Endothelial cell of umbilical vein (primary cell): ENCODE data around the gene ADAMTS17. TPM values are rescaled to one million over a fixed set of nuclear protein-coding genes. Genes with fewer than 3 reads are reported as not detected.

ENCODE experiments used
- BruUV-seq: library from RNA; stranded (reverse); fragments of 400-500 nt; replicated peaks from 2 replicates; lab custom pipeline; 2021; lab: Mats Ljungman, UMichigan
- CTCF ChIA-PET: fragments of 300-600, 350-600 bp; sonication (Branson Sonifier 250); formaldehyde crosslinking; loops from one replicate; lab custom pipeline; 2021; ENCODE audit warnings: antibody characterized with exemption, inconsistent platforms; lab: Charles Lee
- POLR2A ChIA-PET: fragments of 300-600, 350-600 bp; sonication (Branson Sonifier 250); formaldehyde crosslinking; loops from one replicate; lab custom pipeline; 2021; ENCODE audit warnings: antibody characterized with exemption, inconsistent platforms; lab: Charles Lee
- DNase-seq: peaks from one replicate; pipeline ENCODE4 v3.0.0-alpha.2; 2011; ENCODE audit warnings: low read depth, low spot score
- FAIRE-seq: peaks from 2 replicates; lab custom pipeline; 2011; peaks lifted over from hg19 to GRCh38; lab: Jason Lieb, UNC
- H2AFZ ChIP-seq: 2 replicates; pipeline ENCODE4 v1.6.0; 2012; ENCODE audit warnings: low read depth, low read length, control low read depth, inconsistent platforms
- H3K27ac ChIP-seq: 2 replicates; pipeline ENCODE4 v1.5.1; 2011; ENCODE audit warnings: low read depth, mild to moderate bottlenecking, control low read depth, low read length, moderate library complexity; ENCODE audit not compliant: insufficient read depth
- H3K27me3 ChIP-seq, 2 experiments: 2 replicates each; pipeline versions ENCODE4 v1.6.0 to v1.6.1; 2011; ENCODE audit warnings: low read length in 2 of 2, mixed read lengths in 1 of 2; ENCODE audit not compliant: control insufficient read depth in 2 of 2, insufficient read depth in 2 of 2
- H3K36me3 ChIP-seq, 2 experiments: 2 replicates in 1 of 2; 3 replicates in 1 of 2; pipeline ENCODE4 v1.5.1; 2011; ENCODE audit warnings: low read length in 2 of 2, mild to moderate bottlenecking in 1 of 2, moderate library complexity in 1 of 2; ENCODE audit not compliant: control insufficient read depth in 2 of 2, insufficient read depth in 2 of 2; ENCODE audit errors: extremely low read depth in 1 of 2
- H3K4me1 ChIP-seq: 3 replicates; pipeline ENCODE4 v1.5.1; 2011; ENCODE audit warnings: mild to moderate bottlenecking, low read length; ENCODE audit not compliant: control insufficient read depth, insufficient read depth; ENCODE audit errors: extremely low read depth
- H3K4me2 ChIP-seq: 2 replicates; pipeline ENCODE4 v1.6.1; 2011; ENCODE audit warnings: low read length, control low read depth, mixed read lengths; ENCODE audit not compliant: insufficient read depth
- H3K4me3 ChIP-seq, 3 experiments: fragments of 200-600 bp in 1 of 3; sonication (generic), shearing (Covaris generic) in 1 of 3; replicated peaks in 1 of 3; 2 replicates each; pipeline ENCODE4 v1.5.1; 2011 to 2016; ENCODE audit warnings: control low read depth in 3 of 3, low read length in 3 of 3, mild to moderate bottlenecking in 2 of 3, inconsistent platforms in 1 of 3, low read depth in 1 of 3, moderate library complexity in 1 of 3; ENCODE audit not compliant: insufficient read depth in 1 of 3
- H3K79me2 ChIP-seq: 2 replicates; pipeline ENCODE4 v1.6.0; 2012; ENCODE audit warnings: low read length, inconsistent platforms; ENCODE audit not compliant: control insufficient read depth, insufficient read depth
- H3K9ac ChIP-seq: replicated peaks from 2 replicates; pipeline ENCODE3; 2011; ENCODE audit warnings: low read length, control low read depth; ENCODE audit not compliant: insufficient read depth; ENCODE audit errors: extremely low read depth
- H3K9me1 ChIP-seq: replicated peaks from 3 replicates; pipeline ENCODE4 v1.6.0; 2011; ENCODE audit warnings: mild to moderate bottlenecking, low read length; ENCODE audit not compliant: control insufficient read depth, insufficient read depth; ENCODE audit errors: extremely low read depth
- H3K9me3 ChIP-seq: replicated peaks from 2 replicates; pipeline ENCODE4 v1.5.1; 2012; ENCODE audit warnings: low read length, inconsistent platforms; ENCODE audit not compliant: control insufficient read depth, insufficient read depth
- H4K20me1 ChIP-seq: replicated peaks from 2 replicates; pipeline ENCODE3; 2011; ENCODE audit warnings: mild to moderate bottlenecking, low read length; ENCODE audit not compliant: control insufficient read depth, insufficient read depth; ENCODE audit errors: extremely low read depth
- CTCF ChIP-seq, 2 donors: IDR thresholded peaks; 1 replicate in 1 of 2; 2 replicates in 1 of 2; pipeline ENCODE4 v1.5.1; 2011; ENCODE audit warnings: low read length in 2 of 2, mild to moderate bottlenecking in 2 of 2, moderate library complexity in 2 of 2, control low read depth in 1 of 2, inconsistent platforms in 1 of 2, low read depth in 1 of 2; ENCODE audit not compliant: insufficient read depth in 1 of 2; ENCODE audit errors: extremely low read depth in 1 of 2
- EZH2 ChIP-seq: IDR thresholded peaks from 2 replicates; pipeline ENCODE4 v1.6.1; 2012; ENCODE audit warnings: borderline replicate concordance, low read depth, mild to moderate bottlenecking, moderate library complexity, low read length, inconsistent platforms; ENCODE audit not compliant: severe bottlenecking
- FOS ChIP-seq: IDR thresholded peaks from 2 replicates; pipeline ENCODE4 v1.6.1; 2011; ENCODE audit warnings: mild to moderate bottlenecking, low read length, moderate library complexity, borderline replicate concordance; ENCODE audit not compliant: insufficient read depth
- GATA2 ChIP-seq: IDR thresholded peaks from 2 replicates; pipeline ENCODE4 v1.7.0; 2011; ENCODE audit warnings: low read depth, mild to moderate bottlenecking, moderate library complexity, mixed read lengths, low read length; ENCODE audit not compliant: insufficient read length, insufficient read depth
- JUN ChIP-seq: IDR thresholded peaks from 2 replicates; pipeline ENCODE4 v1.6.1; 2011; ENCODE audit warnings: borderline replicate concordance, low read depth; ENCODE audit not compliant: insufficient read length, insufficient read depth
- MAX ChIP-seq: IDR thresholded peaks from 2 replicates; pipeline ENCODE4 v1.6.1; 2011; ENCODE audit not compliant: insufficient read depth, insufficient read length
- MYC ChIP-seq: IDR thresholded peaks from one replicate; pipeline ENCODE4 v1.6.1; 2011; ENCODE audit warnings: mild to moderate bottlenecking, low read depth, low read length
- POLR2A ChIP-seq: IDR thresholded peaks from 2 replicates; pipeline ENCODE4 v1.6.1; 2012; ENCODE audit warnings: low read depth, mild to moderate bottlenecking, control low read depth, low read length
- POLR2AphosphoS5 ChIP-seq: IDR thresholded peaks from 2 replicates; pipeline ENCODE4 v1.6.1; 2012; ENCODE audit warnings: low read depth, mild to moderate bottlenecking, control low read depth, low read length, moderate library complexity; ENCODE audit not compliant: insufficient read depth
- dilution Hi-C: fragments of 300-500 bp; cut with MboI; formaldehyde crosslinking; loops from one replicate; pipeline ENCODE4 v1.15.0; 2019; ENCODE audit warnings: low sequenced_read_pairs; ENCODE audit not compliant: extremely low pct_ligation_motif_present
- intact Hi-C: fragments of 100-400 bp; cut with micrococcal nuclease; formaldehyde crosslinking; loops from one replicate; pipeline ENCODE4 v1.10.0; 2022
- polyA plus RNA-seq, 4 experiments: library from polyadenylated mRNA; depleted of rRNA in 3 of 4; stranded (reverse) in 3 of 4; unstranded in 1 of 4; fragments of >200 nt; gene quantifications; 2 replicates each; pipeline versions ENCODE4 v1.2.1 to v1.2.3, GENCODE V29; 2011 to 2012; ENCODE audit warnings: missing spikeins in 1 of 4
- total RNA-seq: library from RNA; stranded (reverse); gene quantifications from 2 replicates; pipeline ENCODE4 v1.2.3, GENCODE V29; 2021

Gene ADAMTS17
- total and polyA plus RNA-seq, 2 donors (not counting 3 experiments of a cell fraction or from before 2014, with no cell fraction given) = 0.12 TPM; not detected in 1

GRCh38 chr15:99944131-99944530 lies 397.6 kb downstream of the ADAMTS17 start:
- dilution Hi-C loops = no loop called here
- POLR2A ChIA-PET = no interaction called here
- no peak overlapping the region for H3K4me3 ChIP-seq
- H3K4me2 ChIP-seq = no peak overlapping the region
- DNase-seq (no peak), FAIRE-seq (no peak)
- no peaks in the 10 kb centered on the region for H3K9me1 ChIP-seq
- H3K9ac ChIP-seq = no peak overlapping the region
- BruUV-seq = no TSS peak
- H4K20me1 ChIP-seq = no peaks in the 10 kb centered on the region
- no peak overlapping the region for H3K27ac ChIP-seq
- no peaks in the 10 kb centered on the region for H3K4me1 ChIP-seq
- no peaks in the 10 kb centered on the region for H3K79me2 ChIP-seq
- no peaks in the 10 kb centered on the region for H3K36me3 ChIP-seq
- H2AFZ ChIP-seq = no peak overlapping the region
- CTCF ChIA-PET = no interaction called here
- H3K9me3 ChIP-seq = no peaks in the 10 kb centered on the region
- intact Hi-C loops = no loop called here
- TF ChIP-seq EZH2 = no peak
- no peak for TF ChIP-seq MAX
- no peak for TF ChIP-seq POLR2A
- no peak for TF ChIP-seq POLR2AphosphoS5
- TF ChIP-seq CTCF (IDR thresholded peaks at IDR 0.05; ENCODE audit: extremely low read depth in 1 of 2, insufficient read depth in 1 of 2, low read depth in 1 of 2, low read length in 2 of 2) = no peak
- TF ChIP-seq JUN = no peak
- no peak for TF ChIP-seq FOS
- TF ChIP-seq GATA2 = no peak
- TF ChIP-seq MYC = no peak
- H3K27me3 ChIP-seq = no peaks in the 10 kb centered on the region
